ENCODE measurements around the gene RNU6-7. TPM values are rescaled to one million over a fixed set of nuclear protein-coding genes. Genes with fewer than 3 reads are reported as not detected.

Gene RNU6-7
- total and polyA plus RNA-seq, 2 of the 13 experiments (the other 11 are each of a cell fraction or from before 2014, with no cell fraction given): under 0.01 TPM; not detected in 1

GRCh38 chr14:32203928-32204357 lies 2.1 kb downstream of the RNU6-7 start (continued):
- TF ChIP-seq, protein P1, sequence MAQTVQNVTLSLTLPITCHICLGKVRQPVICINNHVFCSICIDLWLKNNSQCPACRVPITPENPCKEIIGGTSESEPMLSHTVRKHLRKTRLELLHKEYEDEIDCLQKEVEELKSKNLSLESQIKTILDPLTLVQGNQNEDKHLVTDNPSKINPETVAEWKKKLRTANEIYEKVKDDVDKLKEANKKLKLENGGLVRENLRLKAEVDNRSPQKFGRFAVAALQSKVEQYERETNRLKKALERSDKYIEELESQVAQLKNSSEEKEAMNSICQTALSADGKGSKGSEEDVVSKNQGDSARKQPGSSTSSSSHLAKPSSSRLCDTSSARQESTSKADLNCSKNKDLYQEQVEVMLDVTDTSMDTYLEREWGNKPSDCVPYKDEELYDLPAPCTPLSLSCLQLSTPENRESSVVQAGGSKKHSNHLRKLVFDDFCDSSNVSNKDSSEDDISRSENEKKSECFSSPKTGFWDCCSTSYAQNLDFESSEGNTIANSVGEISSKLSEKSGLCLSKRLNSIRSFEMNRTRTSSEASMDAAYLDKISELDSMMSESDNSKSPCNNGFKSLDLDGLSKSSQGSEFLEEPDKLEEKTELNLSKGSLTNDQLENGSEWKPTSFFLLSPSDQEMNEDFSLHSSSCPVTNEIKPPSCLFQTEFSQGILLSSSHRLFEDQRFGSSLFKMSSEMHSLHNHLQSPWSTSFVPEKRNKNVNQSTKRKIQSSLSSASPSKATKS (CRISPR knock-in tag; IDR thresholded peaks at IDR 0.05): no peak
- TF ChIP-seq MAFK (conservative IDR thresholded peaks at IDR 0.05 in 1 of 2, IDR thresholded peaks at IDR 0.05 in 1 of 2; ENCODE audit: low read length in 2 of 2) (no peak), CEBPB (IDR thresholded peaks at IDR 0.05; ENCODE audit: borderline replicate concordance, low read depth, low read length) (no peak), FOXJ3 (CRISPR knock-in tag; IDR thresholded peaks at IDR 0.05; ENCODE audit: borderline replicate concordance) (no peak), ZFY (CRISPR knock-in tag; IDR thresholded peaks at IDR 0.05) (no peak), ZNF776 (CRISPR knock-in tag; IDR thresholded peaks at IDR 0.05) (peak; percentile 14; the same call in 1 of the 2 replicates), MAFG (CRISPR knock-in tag; IDR thresholded peaks at IDR 0.05) (no peak), AHR (CRISPR knock-in tag; IDR thresholded peaks at IDR 0.05) (no peak), ZNF790 (CRISPR knock-in tag; IDR thresholded peaks at IDR 0.05; ENCODE audit: borderline replicate concordance) (no peak), ZNF274 (CRISPR knock-in tag; IDR thresholded peaks at IDR 0.05) (no peak; the same call in 1 of the 2 replicates), SP1 (IDR thresholded peaks at IDR 0.05) (no peak), SP1 (CRISPR knock-in tag; IDR thresholded peaks at IDR 0.05) (no peak), ADNP (CRISPR knock-in tag; IDR thresholded peaks at IDR 0.05) (no peak), SRY (CRISPR knock-in tag; IDR thresholded peaks at IDR 0.05) (no peak), ZNF484 (CRISPR knock-in tag; IDR thresholded peaks at IDR 0.05; ENCODE audit: borderline replicate concordance, low read depth) (no peak), ZNF460 (CRISPR knock-in tag; IDR thresholded peaks at IDR 0.05; ENCODE audit: borderline replicate concordance) (0 out of 2 replicates have a peak, but pooled peaks have one; percentile 5), ARNT2 (CRISPR knock-in tag; IDR thresholded peaks at IDR 0.05; ENCODE audit: low read depth) (0 out of 2 replicates have a peak, but pooled peaks have one; percentile 20), NFYB (CRISPR knock-in tag; IDR thresholded peaks at IDR 0.05) (no peak), PATZ1 (CRISPR knock-in tag; IDR thresholded peaks at IDR 0.05) (no peak), ZNF317 (CRISPR knock-in tag; IDR thresholded peaks at IDR 0.05) (peak; percentile 75), ZNF687 (CRISPR knock-in tag; IDR thresholded peaks at IDR 0.05) (no peak), ZFP36L2 (CRISPR knock-in tag; IDR thresholded peaks at IDR 0.05) (0 out of 2 replicates have a peak, but pooled peaks have one; percentile 75), ZNF136 (CRISPR knock-in tag; IDR thresholded peaks at IDR 0.05; ENCODE audit: low read depth) (no peak)
- TF ChIP-seq, protein P2, sequence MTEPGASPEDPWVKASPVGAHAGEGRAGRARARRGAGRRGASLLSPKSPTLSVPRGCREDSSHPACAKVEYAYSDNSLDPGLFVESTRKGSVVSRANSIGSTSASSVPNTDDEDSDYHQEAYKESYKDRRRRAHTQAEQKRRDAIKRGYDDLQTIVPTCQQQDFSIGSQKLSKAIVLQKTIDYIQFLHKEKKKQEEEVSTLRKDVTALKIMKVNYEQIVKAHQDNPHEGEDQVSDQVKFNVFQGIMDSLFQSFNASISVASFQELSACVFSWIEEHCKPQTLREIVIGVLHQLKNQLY (CRISPR knock-in tag; IDR thresholded peaks at IDR 0.05): no peak
